Lung (tissue), 12 donors: ENCODE results near the gene TP53BP1. TPM values are rescaled to one million over a fixed set of nuclear protein-coding genes. Genes with fewer than 3 reads are reported as not detected.

ENCODE experiments used
- ATAC-seq: fragments of 200-7000 bp; cut with Tn5 transposase; one replicate; pipeline ENCODE4 v1.9.1; 2020; ENCODE audit warnings: moderate number of reproducible peaks; ENCODE audit not compliant: insufficient read depth, low FRiP score
- DNase-seq, 3 donors: peaks; one replicate each; pipeline ENCODE4 v3.0.0-alpha.2; 2013 to 2017
- H3K27ac ChIP-seq, 2 donors: one replicate each; pipeline ENCODE4 v1.5.1; 2013; ENCODE audit warnings: mild to moderate bottlenecking in 2 of 2, moderate library complexity in 2 of 2, control low read depth in 1 of 2, inconsistent platforms in 1 of 2, low read depth in 1 of 2, low read length in 1 of 2
- H3K27me3 ChIP-seq, 3 donors: one replicate each; pipeline ENCODE4 v1.5.1; 2013; ENCODE audit warnings: low read length in 2 of 3; ENCODE audit not compliant: control insufficient read depth in 3 of 3, insufficient read depth in 3 of 3
- H3K36me3 ChIP-seq, 4 donors: one replicate each; pipeline ENCODE4 v1.5.1; 2013; ENCODE audit warnings: low read length in 4 of 4, mild to moderate bottlenecking in 1 of 4, moderate library complexity in 1 of 4; ENCODE audit not compliant: control insufficient read depth in 4 of 4, insufficient read depth in 4 of 4
- H3K4me1 ChIP-seq, 5 donors: one replicate each; pipeline ENCODE4 v1.5.1; 2013; ENCODE audit warnings: low read length in 5 of 5, mild to moderate bottlenecking in 2 of 5, moderate library complexity in 1 of 5; ENCODE audit not compliant: control insufficient read depth in 5 of 5, insufficient read depth in 5 of 5
- H3K4me3 ChIP-seq: one replicate; pipeline ENCODE4 v1.5.1; 2013; ENCODE audit warnings: mild to moderate bottlenecking, control low read depth, moderate library complexity
- H3K9ac ChIP-seq, 2 donors: one replicate each; pipeline ENCODE4 v1.5.1; 2013; ENCODE audit warnings: low read length in 2 of 2, control low read depth in 1 of 2; ENCODE audit not compliant: insufficient read depth in 1 of 2
- H3K9me3 ChIP-seq, 4 donors: one replicate each; pipeline ENCODE4 v1.5.1; 2013; ENCODE audit warnings: low read length in 3 of 4, mild to moderate bottlenecking in 1 of 4, moderate library complexity in 1 of 4; ENCODE audit not compliant: control insufficient read depth in 4 of 4, insufficient read depth in 3 of 4
- WGBS, 2 donors: extraction: QIAGEN DNeasy Blood & Tissue Kit; methylation state at CpG; one replicate each; pipeline ENCODE4 v1.1.7; 2013; 5-methylcytosine and 5-hydroxymethylcytosine counted together
- polyA plus RNA-seq, 2 donors: library from polyadenylated mRNA; stranded (reverse); fragments of 200-250 nt; gene quantifications; one replicate each; pipeline ENCODE4 v1.2.1, GENCODE V29; 2013
- total RNA-seq, 2 donors: library from RNA; depleted of rRNA in 1 of 2; stranded (reverse); fragments of >200 nt in 1 of 2; gene quantifications; one replicate each; pipeline ENCODE4 v1.2.1, GENCODE V29; 2014 to 2021
- TF ChIP-seq, protein P1 (sequence below): IDR thresholded peaks from 2 replicates; pipeline ENCODE4 v1.5.1; 2012; ENCODE audit warnings: mild to moderate bottlenecking; ENCODE audit errors: control extremely low read depth, extremely low read depth
- donor health status: control.
- donor health status: control.
- donor health status: Bipolar disorder and iron deficiency.
- donor health status: healthy.
- donor health status: DM: yes; HTN: yes; CAD: no.

TP53BP1 gene
- total and polyA plus RNA-seq, 4 donors = 8.9 to 97.4 (median 23.7) TPM

DNA sequence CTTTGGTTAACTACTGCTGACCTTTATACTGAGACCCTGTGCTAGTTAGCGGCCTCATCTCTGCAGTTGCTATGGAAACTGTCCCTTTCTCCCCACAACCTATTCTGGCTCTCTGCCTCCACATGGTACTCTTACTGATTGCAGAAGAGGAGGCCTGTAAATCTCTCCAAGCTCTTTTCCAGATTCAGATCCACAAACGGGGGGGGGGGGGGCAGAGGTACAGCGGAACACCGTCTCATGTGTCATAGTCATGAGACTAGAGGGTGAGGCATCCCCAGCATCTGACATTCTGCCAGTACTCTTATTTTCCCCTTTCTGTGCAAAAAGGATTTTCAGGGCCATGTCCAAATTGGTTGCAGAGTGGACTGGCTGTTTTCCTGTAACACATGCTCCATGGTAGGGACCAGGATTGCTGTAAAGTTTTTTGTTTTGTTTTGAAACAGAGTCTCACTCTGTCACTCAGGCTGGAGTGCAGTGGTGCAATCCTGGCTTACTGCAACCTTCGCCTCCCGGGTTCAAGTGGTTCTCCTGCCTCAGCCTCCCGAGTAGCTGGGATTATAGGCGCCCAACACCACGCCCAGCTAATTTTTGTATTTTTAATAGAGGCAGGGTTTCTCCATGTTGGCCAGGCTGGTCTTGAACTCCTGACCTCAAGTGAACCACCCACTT, 16.2 kb upstream of the TP53BP1 start:
- peak in 2 of 3 donors; percentile 25 to 36 for DNase-seq
- H3K27ac ChIP-seq = peak overlapping the region in 1 of 2 donors; percentile 95
- no peaks in the 10 kb centered on the region for H3K9me3 ChIP-seq
- no peak for ATAC-seq
- TF ChIP-seq, protein P1, sequence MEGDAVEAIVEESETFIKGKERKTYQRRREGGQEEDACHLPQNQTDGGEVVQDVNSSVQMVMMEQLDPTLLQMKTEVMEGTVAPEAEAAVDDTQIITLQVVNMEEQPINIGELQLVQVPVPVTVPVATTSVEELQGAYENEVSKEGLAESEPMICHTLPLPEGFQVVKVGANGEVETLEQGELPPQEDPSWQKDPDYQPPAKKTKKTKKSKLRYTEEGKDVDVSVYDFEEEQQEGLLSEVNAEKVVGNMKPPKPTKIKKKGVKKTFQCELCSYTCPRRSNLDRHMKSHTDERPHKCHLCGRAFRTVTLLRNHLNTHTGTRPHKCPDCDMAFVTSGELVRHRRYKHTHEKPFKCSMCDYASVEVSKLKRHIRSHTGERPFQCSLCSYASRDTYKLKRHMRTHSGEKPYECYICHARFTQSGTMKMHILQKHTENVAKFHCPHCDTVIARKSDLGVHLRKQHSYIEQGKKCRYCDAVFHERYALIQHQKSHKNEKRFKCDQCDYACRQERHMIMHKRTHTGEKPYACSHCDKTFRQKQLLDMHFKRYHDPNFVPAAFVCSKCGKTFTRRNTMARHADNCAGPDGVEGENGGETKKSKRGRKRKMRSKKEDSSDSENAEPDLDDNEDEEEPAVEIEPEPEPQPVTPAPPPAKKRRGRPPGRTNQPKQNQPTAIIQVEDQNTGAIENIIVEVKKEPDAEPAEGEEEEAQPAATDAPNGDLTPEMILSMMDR = no peak
- H3K27me3 ChIP-seq = no peaks in the 10 kb centered on the region
- no peak overlapping the region for H3K4me3 ChIP-seq
- WGBS, 2 donors = 66 to 84% methylated on average over 9 of the region's 9 CpGs
- no peaks in the 10 kb centered on the region for H3K36me3 ChIP-seq
- H3K4me1 ChIP-seq = peaks cover 0 to 35% (median 10%) of the 10 kb centered on the region in 5 donors
- peak overlapping the region in 1 of 2 donors; percentile 61 for H3K9ac ChIP-seq

DNA sequence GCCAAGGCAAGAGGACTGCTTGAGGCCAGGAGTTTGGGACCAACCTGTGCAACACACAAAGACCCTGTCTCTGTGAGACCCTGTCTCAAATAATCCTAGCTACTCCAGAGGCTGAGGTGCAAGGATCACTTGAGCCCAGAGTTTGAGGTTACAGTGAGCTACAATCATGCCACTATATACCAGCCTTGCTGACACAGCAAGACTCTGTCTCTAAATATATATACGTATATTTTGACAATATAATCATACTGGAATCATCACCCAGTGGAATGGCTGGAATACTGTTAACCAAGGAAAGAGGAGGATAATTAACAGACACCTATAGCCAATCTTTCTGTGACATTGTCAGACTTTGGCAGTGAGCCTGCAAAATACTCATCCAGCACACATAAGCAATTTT, 15.5 kb upstream of the TP53BP1 start:
- H3K27me3 ChIP-seq = no peaks in the 10 kb centered on the region
- TF ChIP-seq, protein P1 = no peak
- DNase-seq (no peak), ATAC-seq (no peak)
- H3K9ac ChIP-seq = peak overlapping the region in 1 of 2 donors; percentile 61
- H3K36me3 ChIP-seq = no peaks in the 10 kb centered on the region
- H3K9me3 ChIP-seq = no peaks in the 10 kb centered on the region
- no peak overlapping the region for H3K27ac ChIP-seq
- WGBS, 2 donors = 92 to 93% methylated on average over 1 of the region's 1 CpG
- peaks cover 0 to 34% (median 10%) of the 10 kb centered on the region in 5 donors for H3K4me1 ChIP-seq
- H3K4me3 ChIP-seq = no peak overlapping the region

DNA sequence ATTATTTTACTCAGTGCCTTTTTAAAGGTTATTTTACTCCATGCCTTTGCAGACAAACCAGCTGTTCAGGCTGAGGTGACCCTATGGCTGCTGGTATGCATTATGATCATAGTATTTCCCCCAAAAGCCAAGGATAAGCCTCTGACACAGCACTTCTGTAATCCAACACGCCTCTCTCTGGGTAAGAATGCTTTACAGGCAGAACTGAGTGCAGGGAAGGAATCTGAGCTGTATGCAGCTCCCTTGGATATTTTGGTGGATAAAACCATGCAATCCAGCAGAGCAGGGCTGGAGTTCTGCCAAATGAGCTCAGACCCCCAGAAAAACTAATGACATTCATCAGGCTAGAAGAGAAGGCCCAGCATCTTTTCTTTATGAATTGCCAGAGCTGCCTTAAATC, 12.8 kb upstream of the TP53BP1 start:
- ATAC-seq (no peak), DNase-seq (peak; percentile 82 to 88 (median 88))
- H3K9ac ChIP-seq = peak overlapping the region in 1 of 2 donors; percentile 13
- TF ChIP-seq, protein P1 = no peak
- H3K9me3 ChIP-seq = no peaks in the 10 kb centered on the region
- H3K27ac ChIP-seq = no peak overlapping the region
- no peaks in the 10 kb centered on the region for H3K27me3 ChIP-seq
- peaks cover 0 to 25% (median 10%) of the 10 kb centered on the region in 5 donors for H3K4me1 ChIP-seq
- no peaks in the 10 kb centered on the region for H3K36me3 ChIP-seq
- no peak overlapping the region for H3K4me3 ChIP-seq
- 67 to 85% methylated on average over 1 of the region's 1 CpG for WGBS, 2 donors
